Ascending aorta (tissue), 2 donors: Measurements from ENCODE around the gene ACHE. TPM values are rescaled to one million over a fixed set of nuclear protein-coding genes. Genes with fewer than 3 reads are reported as not detected.

Source experiments
- DNase-seq, 2 donors: peaks; one replicate each; pipeline ENCODE4 v3.0.0-alpha.2; 2019; ENCODE audit warnings: low spot score in 2 of 2
- H3K27ac ChIP-seq, 2 donors: fragments of 200-600 bp; sonication (generic); one replicate each; pipeline ENCODE4 v1.5.1; 2016 to 2017; ENCODE audit warnings: mild to moderate bottlenecking in 1 of 2
- H3K27me3 ChIP-seq: fragments of 200-600 bp; sonication (generic); one replicate; pipeline ENCODE4 v1.5.1; 2017
- H3K36me3 ChIP-seq, 2 donors: fragments of 200-600 bp; sonication (generic); one replicate each; pipeline ENCODE4 v1.5.1; 2016
- H3K4me1 ChIP-seq, 2 donors: fragments of 200-600 bp; sonication (generic); one replicate each; pipeline ENCODE4 v1.5.1; 2016 to 2017; ENCODE audit warnings: mild to moderate bottlenecking in 1 of 2
- H3K4me3 ChIP-seq, 2 donors: fragments of 200-600 bp; sonication (generic); one replicate each; pipeline ENCODE4 v1.5.1; 2016 to 2017; ENCODE audit warnings: mild to moderate bottlenecking in 1 of 2
- H3K9me3 ChIP-seq, 2 donors: fragments of 200-600 bp; sonication (generic); one replicate each; pipeline ENCODE4 v1.5.1; 2016
- CTCF ChIP-seq, 3 experiments: fragments of 200-600 bp in 2 of 3; fragments of 450-650 bp in 1 of 3; sonication (generic) in 2 of 3; IDR thresholded peaks; one replicate each; pipeline ENCODE4 v1.5.1; 2016 to 2019; ENCODE audit warnings: antibody characterized with exemption in 3 of 3, mild to moderate bottlenecking in 1 of 3, moderate library complexity in 1 of 3
- intact Hi-C: fragments of 100-400 bp; cut with DNase I; formaldehyde crosslinking; loops from one replicate; pipeline ENCODE4 v1.15.1; 2023
- total RNA-seq: library from RNA; depleted of rRNA; stranded (reverse); fragments of >200 nt; gene quantifications from one replicate; pipeline ENCODE4 v1.1.0, GENCODE V29; 2016

ACHE gene
- total RNA-seq, 1 donor from 2014 or later = 7.8 TPM

DNA sequence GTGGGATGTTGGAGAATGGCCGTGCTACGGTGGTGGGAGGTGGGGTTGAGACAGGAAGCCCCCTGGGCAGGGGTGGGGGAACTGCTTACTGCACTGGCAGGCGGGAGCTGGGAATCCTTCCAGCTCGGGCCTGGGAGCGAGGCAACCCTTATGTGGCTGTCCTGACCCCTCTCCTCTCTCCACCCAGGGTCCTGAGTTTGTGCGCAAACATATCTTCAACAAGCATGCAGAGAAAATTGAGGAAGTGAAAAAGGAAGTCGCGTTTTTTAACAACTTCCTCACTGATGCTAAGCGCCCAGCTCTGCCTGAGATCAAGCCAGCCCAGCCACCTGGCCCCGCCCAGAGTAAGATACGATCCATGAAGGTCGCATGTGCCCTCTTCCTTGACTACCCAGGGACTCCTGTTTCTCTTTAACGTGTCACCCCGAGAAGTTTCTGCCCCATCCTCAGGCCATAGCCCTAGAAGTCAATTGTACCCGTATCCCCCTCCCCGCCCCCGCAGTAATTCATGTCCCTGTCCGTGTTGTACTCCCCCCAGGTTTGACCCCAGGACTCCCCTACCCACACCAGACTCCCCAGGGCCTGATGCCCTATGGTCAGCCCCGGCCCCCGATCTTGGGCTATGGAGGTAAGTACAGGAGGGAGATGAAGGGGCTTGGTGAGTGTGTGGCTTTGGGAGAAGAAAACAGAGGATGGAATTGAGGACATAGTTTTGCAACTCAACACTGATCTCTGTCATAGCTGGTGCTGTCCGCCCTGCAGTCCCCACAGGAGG lies 8.0 kb downstream of the ACHE start:
- peaks cover 6 to 13% of the 10 kb centered on the region in 2 donors for H3K4me1 ChIP-seq
- peaks cover 56 to 57% of the 10 kb centered on the region in 2 donors for H3K36me3 ChIP-seq
- H3K9me3 ChIP-seq = no peaks in the 10 kb centered on the region
- intact Hi-C loops = loop anchor here (5.0 to 10.0 kb wide), 2 partner anchors 330 to 357 kb away; partner anchors contain the start of genes FIS1, PLOD3 and ZNHIT1
- no peak overlapping the region for H3K4me3 ChIP-seq
- TF ChIP-seq CTCF (IDR thresholded peaks at IDR 0.05) = no peak
- H3K27me3 ChIP-seq = no peaks in the 10 kb centered on the region
- DNase-seq = no peak
- no peak overlapping the region for H3K27ac ChIP-seq

GRCh38 chr7:100886936-100887515 lies 8.7 kb downstream of the ACHE start:
- Histone ChIP-seq H3K27ac (no peak overlapping the region), H3K4me3 (no peak overlapping the region), H3K9me3 (no peaks in the 10 kb centered on the region), H3K36me3 (peaks cover 62 to 64% of the 10 kb centered on the region in 2 donors), H3K27me3 (no peaks in the 10 kb centered on the region), H3K4me1 (peaks cover 6 to 13% of the 10 kb centered on the region in 2 donors)
- DNase-seq = no peak
- intact Hi-C loops = loop anchor here (5.0 to 10.0 kb wide), 2 partner anchors 330 to 358 kb away; partner anchors contain the start of genes FIS1, PLOD3 and ZNHIT1
- no peak for TF ChIP-seq CTCF (IDR thresholded peaks at IDR 0.05)

GRCh38 chr7:100886142-100886935 lies 9.3 kb downstream of the ACHE start:
- Histone ChIP-seq H3K27me3 (no peaks in the 10 kb centered on the region), H3K4me1 (peaks cover 6 to 13% of the 10 kb centered on the region in 2 donors), H3K36me3 (peaks cover 69 to 71% of the 10 kb centered on the region in 2 donors), H3K9me3 (no peaks in the 10 kb centered on the region), H3K27ac (no peak overlapping the region), H3K4me3 (no peak overlapping the region)
- no peak for DNase-seq
- intact Hi-C loops = loop anchor here (5.0 to 10.0 kb wide), 2 partner anchors 331 to 358 kb away; partner anchors contain the start of genes FIS1, PLOD3 and ZNHIT1
- TF ChIP-seq CTCF (IDR thresholded peaks at IDR 0.05) = no peak

DNA sequence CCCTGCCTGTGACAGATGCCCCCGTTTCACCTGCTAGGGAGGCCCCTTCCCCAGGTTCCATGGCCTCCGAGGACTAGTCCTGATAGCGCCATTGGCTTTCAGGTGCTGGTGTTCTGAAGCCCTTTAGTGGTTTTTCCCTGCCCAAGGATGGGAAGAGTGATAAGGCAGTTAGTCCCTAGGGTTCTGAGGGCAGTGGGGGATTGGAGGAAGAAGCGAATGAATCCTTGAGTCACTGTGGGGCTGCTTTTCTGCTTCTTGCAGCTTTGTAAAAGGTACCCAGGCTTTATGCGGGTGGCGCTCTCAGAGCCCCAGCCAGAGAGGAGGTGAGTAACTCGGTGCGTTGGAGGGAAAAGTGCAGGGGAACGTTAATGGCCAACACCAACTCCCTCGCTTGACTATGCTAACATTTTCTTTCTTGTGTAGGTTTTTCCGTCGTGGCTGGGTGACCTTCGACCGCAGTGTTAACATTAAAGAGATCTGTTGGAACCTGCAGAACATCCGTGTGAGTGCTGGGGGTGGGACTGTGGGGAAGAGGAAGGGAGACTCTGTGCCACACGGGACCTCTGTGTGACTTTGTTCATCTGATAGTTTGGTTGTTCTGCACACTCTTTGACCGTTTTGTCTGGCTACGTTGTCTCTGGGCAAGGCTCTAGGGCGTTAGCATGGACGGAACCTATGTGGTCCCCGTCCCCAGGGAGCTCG lies 10.1 kb downstream of the ACHE start:
- no peaks in the 10 kb centered on the region for H3K9me3 ChIP-seq
- H3K36me3 ChIP-seq = peaks cover 69 to 78% of the 10 kb centered on the region in 2 donors
- no peak for DNase-seq
- H3K27me3 ChIP-seq = no peaks in the 10 kb centered on the region
- intact Hi-C loops = loop anchor here (5.0 to 10.0 kb wide), 2 partner anchors 332 to 359 kb away; partner anchors contain the start of genes FIS1, PLOD3 and ZNHIT1
- no peak overlapping the region for H3K4me3 ChIP-seq
- H3K4me1 ChIP-seq = peaks cover 6 to 7% of the 10 kb centered on the region in 2 donors
- no peak for TF ChIP-seq CTCF (IDR thresholded peaks at IDR 0.05)
- H3K27ac ChIP-seq = no peak overlapping the region
